ENCODE data around the gene CABP2.

The CABP2 gene

GRCh38 chr11:67507242-67507863, 15.9 kb downstream of the CABP2 start:
- TF ChIP-seq, protein P1, sequence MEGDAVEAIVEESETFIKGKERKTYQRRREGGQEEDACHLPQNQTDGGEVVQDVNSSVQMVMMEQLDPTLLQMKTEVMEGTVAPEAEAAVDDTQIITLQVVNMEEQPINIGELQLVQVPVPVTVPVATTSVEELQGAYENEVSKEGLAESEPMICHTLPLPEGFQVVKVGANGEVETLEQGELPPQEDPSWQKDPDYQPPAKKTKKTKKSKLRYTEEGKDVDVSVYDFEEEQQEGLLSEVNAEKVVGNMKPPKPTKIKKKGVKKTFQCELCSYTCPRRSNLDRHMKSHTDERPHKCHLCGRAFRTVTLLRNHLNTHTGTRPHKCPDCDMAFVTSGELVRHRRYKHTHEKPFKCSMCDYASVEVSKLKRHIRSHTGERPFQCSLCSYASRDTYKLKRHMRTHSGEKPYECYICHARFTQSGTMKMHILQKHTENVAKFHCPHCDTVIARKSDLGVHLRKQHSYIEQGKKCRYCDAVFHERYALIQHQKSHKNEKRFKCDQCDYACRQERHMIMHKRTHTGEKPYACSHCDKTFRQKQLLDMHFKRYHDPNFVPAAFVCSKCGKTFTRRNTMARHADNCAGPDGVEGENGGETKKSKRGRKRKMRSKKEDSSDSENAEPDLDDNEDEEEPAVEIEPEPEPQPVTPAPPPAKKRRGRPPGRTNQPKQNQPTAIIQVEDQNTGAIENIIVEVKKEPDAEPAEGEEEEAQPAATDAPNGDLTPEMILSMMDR (IDR thresholded peaks at IDR 0.05; ENCODE audit: low read depth, low read length), result no peak
- DNase-seq (ENCODE audit: extremely low read depth, low read depth), result no peak

DNA sequence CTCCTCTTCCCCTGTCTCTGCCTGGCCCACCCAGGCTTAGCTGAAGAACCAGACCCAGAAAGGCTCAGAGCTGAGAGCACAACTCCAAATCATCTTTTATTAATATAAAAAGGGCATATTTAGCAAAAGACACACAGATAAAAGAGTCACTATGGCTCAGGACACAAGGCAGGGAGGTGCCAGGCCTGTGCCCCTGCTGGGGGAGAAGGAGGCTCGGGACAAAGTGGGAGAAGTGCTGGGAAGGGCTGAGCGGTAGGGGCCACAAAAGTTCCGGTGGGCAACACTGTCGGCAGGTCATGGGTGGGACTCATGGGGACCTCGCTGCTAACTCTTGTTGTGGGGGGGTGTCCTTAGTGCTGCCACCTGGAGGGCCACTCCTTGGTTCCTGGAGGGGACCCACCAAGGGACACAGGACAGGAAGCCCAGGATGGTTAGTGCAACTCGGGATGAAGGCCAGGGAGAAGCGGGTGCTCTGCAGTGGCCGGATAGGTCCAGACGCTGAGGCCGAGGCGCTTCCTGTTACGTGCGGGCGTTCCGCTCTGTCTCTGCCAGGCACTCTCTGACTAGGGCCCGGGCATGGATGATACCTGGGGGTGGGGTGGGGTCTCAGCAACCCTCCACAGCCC, 16.7 kb downstream of the CABP2 start:
- TF ChIP-seq, protein P1 (IDR thresholded peaks at IDR 0.05; ENCODE audit: low read depth, low read length), result no peak
- DNase-seq (ENCODE audit: extremely low read depth, low read depth), result no peak

GRCh38 chr11:67505605-67506396, 17.4 kb downstream of the CABP2 start:
- TF ChIP-seq, protein P1 (IDR thresholded peaks at IDR 0.05; ENCODE audit: low read depth, low read length), result peak; percentile 96
- peak; percentile 75 for DNase-seq (ENCODE audit: extremely low read depth, low read depth)

DNA sequence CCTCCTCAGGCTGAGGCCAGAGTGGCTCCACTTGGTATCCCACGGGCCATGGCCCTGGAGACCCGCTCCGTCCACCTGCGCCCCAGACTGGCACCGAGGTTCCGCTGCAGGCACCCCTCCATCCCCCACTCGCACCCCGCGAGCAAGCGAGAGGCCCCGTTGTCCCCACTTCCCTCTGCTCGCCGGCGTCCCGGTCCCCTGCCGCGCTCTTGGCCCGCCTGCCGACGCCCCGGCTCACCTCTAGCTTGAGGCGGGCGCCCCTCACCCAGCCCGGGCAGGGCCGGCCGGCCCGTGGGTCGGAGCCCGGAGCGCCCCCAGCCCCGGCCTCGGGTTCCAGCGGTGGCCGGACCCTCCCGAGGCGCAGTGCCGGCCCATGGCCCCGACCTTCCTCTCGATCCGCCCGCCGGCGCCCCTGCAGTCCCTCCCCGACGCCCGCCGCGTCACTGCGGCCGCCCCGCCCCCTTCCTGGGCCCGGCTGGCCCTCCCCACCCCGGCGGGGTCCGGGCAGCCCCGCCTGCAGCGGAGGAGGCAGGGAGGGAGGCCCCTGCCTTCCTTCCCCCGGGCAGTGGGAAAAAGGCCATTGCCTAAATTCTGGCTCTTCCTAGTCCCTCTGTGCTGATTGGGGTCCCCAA, 18.2 kb downstream of the CABP2 start, which contains the start of gene PITPNM1:
TSS of gene PITPNM1 (minus strand) at position 414 of the 632 bp plus-strand sequence. CDS start 1,183 bp downstream, outside the sequence.
- TF ChIP-seq, protein P1 (IDR thresholded peaks at IDR 0.05; ENCODE audit: low read depth, low read length), result no peak
- DNase-seq (ENCODE audit: extremely low read depth, low read depth), result no peak

DNA sequence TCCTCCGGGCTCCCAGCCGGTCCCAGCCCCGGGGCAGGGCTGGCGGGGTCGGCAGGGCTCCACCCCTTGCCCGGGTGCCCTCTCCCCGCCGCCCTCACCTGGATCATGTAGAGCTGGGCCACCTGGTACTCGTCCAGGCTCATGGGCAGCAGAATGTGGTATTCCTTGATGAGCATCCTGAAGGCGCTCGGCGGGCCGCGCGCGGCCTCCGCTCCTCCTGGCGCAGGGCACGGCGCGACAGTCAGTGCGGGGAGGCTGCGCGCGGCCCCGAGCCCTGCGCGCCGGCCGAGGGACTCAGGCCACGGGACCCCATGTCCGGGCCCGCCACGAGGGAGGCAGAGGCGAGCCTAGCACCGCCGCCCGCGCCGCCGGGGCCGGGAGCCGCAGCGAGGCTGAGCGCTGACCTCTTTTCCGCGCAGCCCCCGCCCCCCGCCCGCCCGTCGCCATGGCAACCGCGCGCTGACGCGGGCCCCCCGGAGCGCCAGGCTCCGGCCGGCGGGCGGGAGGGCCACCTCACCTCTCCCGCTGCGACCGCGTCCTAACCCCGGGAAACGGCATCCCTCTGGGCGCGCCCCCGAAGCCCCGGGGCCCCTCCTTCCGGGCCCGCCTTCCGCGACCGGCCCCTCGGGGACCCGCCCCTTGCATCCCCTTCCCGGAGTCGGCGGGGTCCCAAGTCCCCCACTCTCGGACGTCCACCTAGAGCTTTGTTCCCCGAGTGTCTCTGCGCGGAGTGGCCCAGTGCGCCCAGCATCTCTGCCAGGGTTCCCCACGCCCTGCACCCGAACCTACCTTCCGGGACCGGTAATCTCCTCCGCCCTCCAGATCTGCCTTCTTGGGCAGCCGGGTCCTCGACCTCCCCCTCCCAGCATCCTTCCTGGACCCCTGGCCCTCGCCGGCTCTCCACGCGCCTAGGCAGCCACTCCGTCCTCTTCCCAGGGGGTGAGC, 19.0 kb downstream of the CABP2 start:
- TF ChIP-seq, protein P1 (IDR thresholded peaks at IDR 0.05; ENCODE audit: low read depth, low read length), result no peak
- no peak for DNase-seq (ENCODE audit: extremely low read depth, low read depth)

- TF ChIP-seq, protein P1 (IDR thresholded peaks at IDR 0.05; ENCODE audit: low read depth, low read length), result no peak
- no peak for DNase-seq (ENCODE audit: extremely low read depth, low read depth)
Observed at GRCh38 chr11:67503119-67504004, 19.9 kb downstream of the CABP2 start.

All from AG09319 (cell line).